ENCODE results near the gene PLCB1.

- TF ChIP-seq JUNB (IDR thresholded peaks at IDR 0.05; ENCODE audit: unreplicated experiment) = no peak
- TF ChIP-seq CTCF (conservative IDR thresholded peaks at IDR 0.05; ENCODE audit: low read depth in 2 of 2) = no peak
- TF ChIP-seq REST (IDR thresholded peaks at IDR 0.05; ENCODE audit: unreplicated experiment) = no peak
- no peak for TF ChIP-seq EZH2 (IDR thresholded peaks at IDR 0.05; ENCODE audit: low read depth, unreplicated experiment)
- no peak for TF ChIP-seq POLR2AphosphoS5 (IDR thresholded peaks at IDR 0.05; ENCODE audit: low read depth)
- no peak for TF ChIP-seq CREB1 (CRISPR knock-in tag; IDR thresholded peaks at IDR 0.05; ENCODE audit: low read depth)
- TF ChIP-seq ZNF114 (CRISPR knock-in tag; IDR thresholded peaks at IDR 0.05) = no peak
- TF ChIP-seq EZH2phosphoT487 (IDR thresholded peaks at IDR 0.05; ENCODE audit: unreplicated experiment) = no peak
- TF ChIP-seq ZNF331 (CRISPR knock-in tag; IDR thresholded peaks at IDR 0.05; ENCODE audit: low read depth) = no peak
- no peak for TF ChIP-seq ETS1 (IDR thresholded peaks at IDR 0.05)
- no peak for TF ChIP-seq NANOG (IDR thresholded peaks at IDR 0.05; ENCODE audit: borderline replicate concordance)
- TF ChIP-seq STAT1 (IDR thresholded peaks at IDR 0.05; ENCODE audit: unreplicated experiment) = no peak
Observed at GRCh38 chr20:8510808-8511207, 378.7 kb downstream of the PLCB1 start.
